SW480 (cell line): Measurements from ENCODE around the gene GMDS.
A peak's percentile ranks its signal among the peaks of the same experiment; 100 is the strongest.

Source experiments
- DNase-seq: peaks from one replicate; pipeline ENCODE4 v3.0.0-alpha.2; 2016; ENCODE audit warnings: low spot score

Gene GMDS

DNA sequence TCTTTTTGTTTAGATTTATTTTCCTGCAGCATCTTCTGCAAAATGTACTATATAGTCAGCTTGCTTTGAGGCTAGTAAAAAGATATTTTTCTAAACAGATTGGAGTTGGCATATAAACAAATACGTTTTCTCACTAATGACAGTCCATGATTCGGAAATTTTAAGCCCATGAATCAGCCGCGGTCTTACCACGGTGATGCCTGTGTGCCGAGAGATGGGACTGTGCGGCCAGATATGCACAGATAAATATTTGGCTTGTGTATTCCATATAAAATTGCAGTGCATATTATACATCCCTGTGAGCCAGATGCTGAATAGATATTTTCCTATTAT, 632.5 kb downstream of the GMDS start:
- peak; percentile 22 for DNase-seq

DNA sequence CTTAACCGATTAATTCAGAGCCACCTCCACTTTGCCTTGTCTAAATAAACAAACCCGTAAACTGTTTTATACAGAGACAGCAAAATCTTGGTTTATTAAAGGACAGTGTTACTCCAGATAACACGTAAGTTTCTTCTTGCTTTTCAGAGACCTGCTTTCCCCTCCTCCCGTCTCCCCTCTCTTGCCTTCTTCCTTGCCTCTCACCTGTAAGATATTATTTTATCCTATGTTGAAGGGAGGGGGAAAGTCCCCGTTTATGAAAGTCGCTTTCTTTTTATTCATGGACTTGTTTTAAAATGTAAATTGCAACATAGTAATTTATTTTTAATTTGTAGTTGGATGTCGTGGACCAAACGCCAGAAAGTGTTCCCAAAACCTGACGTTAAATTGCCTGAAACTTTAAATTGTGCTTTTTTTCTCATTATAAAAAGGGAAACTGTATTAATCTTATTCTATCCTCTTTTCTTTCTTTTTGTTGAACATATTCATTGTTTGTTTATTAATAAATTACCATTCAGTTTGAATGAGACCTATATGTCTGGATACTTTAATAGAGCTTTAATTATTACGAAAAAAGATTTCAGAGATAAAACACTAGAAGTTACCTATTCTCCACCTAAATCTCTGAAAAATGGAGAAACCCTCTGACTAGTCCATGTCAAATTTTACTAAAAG, 633.0 kb downstream of the GMDS start:
- DNase-seq = no peak

DNA sequence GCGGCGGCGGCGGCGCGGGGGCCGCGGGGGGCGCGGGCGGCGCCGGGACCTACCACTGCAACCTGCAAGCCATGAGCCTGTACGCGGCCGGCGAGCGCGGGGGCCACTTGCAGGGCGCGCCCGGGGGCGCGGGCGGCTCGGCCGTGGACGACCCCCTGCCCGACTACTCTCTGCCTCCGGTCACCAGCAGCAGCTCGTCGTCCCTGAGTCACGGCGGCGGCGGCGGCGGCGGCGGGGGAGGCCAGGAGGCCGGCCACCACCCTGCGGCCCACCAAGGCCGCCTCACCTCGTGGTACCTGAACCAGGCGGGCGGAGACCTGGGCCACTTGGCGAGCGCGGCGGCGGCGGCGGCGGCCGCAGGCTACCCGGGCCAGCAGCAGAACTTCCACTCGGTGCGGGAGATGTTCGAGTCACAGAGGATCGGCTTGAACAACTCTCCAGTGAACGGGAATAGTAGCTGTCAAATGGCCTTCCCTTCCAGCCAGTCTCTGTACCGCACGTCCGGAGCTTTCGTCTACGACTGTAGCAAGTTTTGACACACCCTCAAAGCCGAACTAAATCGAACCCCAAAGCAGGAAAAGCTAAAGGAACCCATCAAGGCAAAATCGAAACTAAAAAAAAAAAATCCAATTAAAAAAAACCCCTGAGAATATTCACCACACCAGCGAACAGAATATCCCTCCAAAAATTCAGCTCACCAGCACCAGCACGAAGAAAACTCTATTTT, 633.7 kb downstream of the GMDS start:
- DNase-seq = peak; percentile 46

- peak; percentile 34 for DNase-seq
Observed at GRCh38 chr6:1611322-1611571, 634.2 kb downstream of the GMDS start.

DNA sequence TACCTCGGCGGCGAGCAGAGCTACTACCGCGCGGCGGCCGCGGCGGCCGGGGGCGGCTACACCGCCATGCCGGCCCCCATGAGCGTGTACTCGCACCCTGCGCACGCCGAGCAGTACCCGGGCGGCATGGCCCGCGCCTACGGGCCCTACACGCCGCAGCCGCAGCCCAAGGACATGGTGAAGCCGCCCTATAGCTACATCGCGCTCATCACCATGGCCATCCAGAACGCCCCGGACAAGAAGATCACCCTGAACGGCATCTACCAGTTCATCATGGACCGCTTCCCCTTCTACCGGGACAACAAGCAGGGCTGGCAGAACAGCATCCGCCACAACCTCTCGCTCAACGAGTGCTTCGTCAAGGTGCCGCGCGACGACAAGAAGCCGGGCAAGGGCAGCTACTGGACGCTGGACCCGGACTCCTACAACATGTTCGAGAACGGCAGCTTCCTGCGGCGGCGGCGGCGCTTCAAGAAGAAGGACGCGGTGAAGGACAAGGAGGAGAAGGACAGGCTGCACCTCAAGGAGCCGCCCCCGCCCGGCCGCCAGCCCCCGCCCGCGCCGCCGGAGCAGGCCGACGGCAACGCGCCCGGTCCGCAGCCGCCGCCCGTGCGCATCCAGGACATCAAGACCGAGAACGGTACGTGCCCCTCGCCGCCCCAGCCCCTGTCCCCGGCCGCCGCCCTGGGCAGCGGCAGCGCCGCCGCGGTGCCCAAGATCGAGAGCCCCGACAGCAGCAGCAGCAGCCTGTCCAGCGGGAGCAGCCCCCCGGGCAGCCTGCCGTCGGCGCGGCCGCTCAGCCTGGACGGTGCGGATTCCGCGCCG, 634.7 kb downstream of the GMDS start:
- DNase-seq = peak; percentile 38

GRCh38 chr6:1609648-1610496, 635.5 kb downstream of the GMDS start, which contains the start of gene FOXC1:
Gene FOXC1, plus strand, starts transcription at chr6:1609915. Its CDS starts 531 bp downstream, at chr6:1610446.
- peak; percentile 81 for DNase-seq

- DNase-seq = peak; percentile 21
Observed at GRCh38 chr6:1609041-1609647, 636.3 kb downstream of the GMDS start.

- DNase-seq = no peak
Observed at GRCh38 chr6:1608222-1609040, 637.0 kb downstream of the GMDS start.

GRCh38 chr6:1607516-1608221, 637.7 kb downstream of the GMDS start:
- no peak for DNase-seq

DNA sequence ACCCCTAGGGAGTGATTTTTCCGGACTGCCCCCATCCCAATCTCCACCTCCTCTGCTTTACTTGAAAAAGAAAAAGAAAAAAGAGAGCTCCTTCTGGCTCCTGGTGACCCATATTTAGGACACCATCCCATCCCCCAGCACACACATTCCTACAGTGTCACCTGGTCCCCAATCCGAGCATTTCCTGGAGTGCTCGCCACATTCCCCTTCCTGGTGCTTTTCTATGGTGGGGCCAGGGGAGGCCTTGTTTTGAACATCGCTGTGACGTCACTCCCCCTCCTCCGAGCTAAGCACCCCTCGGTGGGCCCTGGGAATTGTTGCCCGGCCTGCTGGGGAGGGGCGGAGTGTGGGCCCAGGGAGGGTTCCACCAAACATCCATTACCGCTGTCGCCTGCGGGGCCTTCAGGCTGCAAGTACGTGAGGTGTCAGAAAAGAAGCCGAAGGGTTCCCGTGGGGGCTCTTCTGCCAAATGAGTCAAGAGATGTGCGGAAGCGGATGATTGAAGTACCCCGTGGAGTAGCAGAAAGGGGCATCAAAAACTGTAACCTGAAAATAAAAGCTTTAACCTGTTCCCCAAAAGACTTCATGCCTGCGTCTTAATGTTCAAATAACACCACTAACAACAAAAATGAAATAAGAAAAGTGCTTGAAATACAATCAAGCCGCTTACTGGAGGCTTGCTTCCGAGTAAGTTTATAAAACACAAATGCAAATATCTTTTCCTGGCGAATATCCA, 638.5 kb downstream of the GMDS start:
- no peak for DNase-seq

- DNase-seq = no peak
Observed at GRCh38 chr6:1605893-1606779, 639.3 kb downstream of the GMDS start.

- no peak for DNase-seq
Observed at GRCh38 chr6:1605004-1605892, 640.2 kb downstream of the GMDS start.

- peak; percentile 42 for DNase-seq
Observed at GRCh38 chr6:1604158-1605003, 641.0 kb downstream of the GMDS start.

GRCh38 chr6:1603708-1604107, 641.7 kb downstream of the GMDS start:
- DNase-seq = no peak

GRCh38 chr6:1602049-1602713, 643.2 kb downstream of the GMDS start:
- DNase-seq = no peak
